ENCODE measurements around the gene GLA. TPM values are rescaled to one million over a fixed set of nuclear protein-coding genes. Genes with fewer than 3 reads are reported as not detected.

GLA gene
- total and polyA plus RNA-seq, 9 donors, result 14.5 to 21.0 (median 16.8) TPM

GRCh38 chrX:101399825-101400224 is 7.9 kb downstream of the GLA start:
- Histone ChIP-seq H3K27ac (ENCODE audit: low read length) (no peak overlapping the region), H3K36me3 (ENCODE audit: control insufficient read depth, insufficient read depth, low read length) (peaks cover 20% of the 10 kb centered on the region), H3K27me3 (ENCODE audit: control insufficient read depth, insufficient read depth, low read length) (peaks cover 7% of the 10 kb centered on the region), H3K9me3 (replicated peaks; ENCODE audit: control insufficient read depth, low read depth, low read length) (no peaks in the 10 kb centered on the region), H3K4me3 (ENCODE audit: low read length) (no peak overlapping the region), H3K4me1 (ENCODE audit: control insufficient read depth, insufficient read depth, low read length) (no peaks in the 10 kb centered on the region)
- 93% methylated on average over 3 of the region's 4 CpGs for WGBS (ENCODE audit: insufficient coverage)
- no peak for DNase-seq

GRCh38 chrX:101398694-101399093 is 9.0 kb downstream of the GLA start:
- no peak overlapping the region for H3K4me3 ChIP-seq (ENCODE audit: low read length)
- no peak overlapping the region for H3K27ac ChIP-seq (ENCODE audit: low read length)
- peaks cover 20% of the 10 kb centered on the region for H3K36me3 ChIP-seq (ENCODE audit: control insufficient read depth, insufficient read depth, low read length)
- peaks cover 7% of the 10 kb centered on the region for H3K27me3 ChIP-seq (ENCODE audit: control insufficient read depth, insufficient read depth, low read length)
- whole genome bisulfite sequencing (ENCODE audit: insufficient coverage), result 100% methylated on average over 1 of the region's 4 CpGs
- H3K4me1 ChIP-seq (ENCODE audit: control insufficient read depth, insufficient read depth, low read length), result no peaks in the 10 kb centered on the region
- H3K9me3 ChIP-seq (replicated peaks; ENCODE audit: control insufficient read depth, low read depth, low read length), result no peaks in the 10 kb centered on the region
- no peak for DNase-seq

GRCh38 chrX:101397779-101398178 is 9.9 kb downstream of the GLA start:
- H3K27ac ChIP-seq (ENCODE audit: low read length), result no peak overlapping the region
- no peak overlapping the region for H3K4me3 ChIP-seq (ENCODE audit: low read length)
- no peaks in the 10 kb centered on the region for H3K4me1 ChIP-seq (ENCODE audit: control insufficient read depth, insufficient read depth, low read length)
- no peak for DNase-seq
- whole genome bisulfite sequencing (ENCODE audit: insufficient coverage), result 67% methylated on average over 3 of the region's 4 CpGs
- H3K9me3 ChIP-seq (replicated peaks; ENCODE audit: control insufficient read depth, low read depth, low read length), result no peaks in the 10 kb centered on the region
- peaks cover 7% of the 10 kb centered on the region for H3K27me3 ChIP-seq (ENCODE audit: control insufficient read depth, insufficient read depth, low read length)
- peaks cover 20% of the 10 kb centered on the region for H3K36me3 ChIP-seq (ENCODE audit: control insufficient read depth, insufficient read depth, low read length)

- H3K4me1 ChIP-seq (ENCODE audit: control insufficient read depth, insufficient read depth, low read length), result no peaks in the 10 kb centered on the region
- DNase-seq, result no peak
- no peaks in the 10 kb centered on the region for H3K9me3 ChIP-seq (replicated peaks; ENCODE audit: control insufficient read depth, low read depth, low read length)
- peaks cover 8% of the 10 kb centered on the region for H3K27me3 ChIP-seq (ENCODE audit: control insufficient read depth, insufficient read depth, low read length)
- H3K4me3 ChIP-seq (ENCODE audit: low read length), result no peak overlapping the region
- peaks cover 15% of the 10 kb centered on the region for H3K36me3 ChIP-seq (ENCODE audit: control insufficient read depth, insufficient read depth, low read length)
- H3K27ac ChIP-seq (ENCODE audit: low read length), result no peak overlapping the region
- WGBS (ENCODE audit: insufficient coverage), result no CpG with 5 or more reads among the region's 1 CpG
Observed at GRCh38 chrX:101395789-101396188, 11.9 kb downstream of the GLA start.

- Histone ChIP-seq H3K4me3 (ENCODE audit: low read length) (no peak overlapping the region), H3K27ac (ENCODE audit: low read length) (no peak overlapping the region), H3K36me3 (ENCODE audit: control insufficient read depth, insufficient read depth, low read length) (peaks cover 7% of the 10 kb centered on the region), H3K27me3 (ENCODE audit: control insufficient read depth, insufficient read depth, low read length) (peaks cover 12% of the 10 kb centered on the region), H3K9me3 (replicated peaks; ENCODE audit: control insufficient read depth, low read depth, low read length) (no peaks in the 10 kb centered on the region), H3K4me1 (ENCODE audit: control insufficient read depth, insufficient read depth, low read length) (no peaks in the 10 kb centered on the region)
- no peak for DNase-seq
Observed at GRCh38 chrX:101394372-101394771, 13.4 kb downstream of the GLA start.

- peaks cover 7% of the 10 kb centered on the region for H3K36me3 ChIP-seq (ENCODE audit: control insufficient read depth, insufficient read depth, low read length)
- H3K9me3 ChIP-seq (replicated peaks; ENCODE audit: control insufficient read depth, low read depth, low read length), result no peaks in the 10 kb centered on the region
- no peak overlapping the region for H3K27ac ChIP-seq (ENCODE audit: low read length)
- DNase-seq, result no peak
- H3K4me3 ChIP-seq (ENCODE audit: low read length), result no peak overlapping the region
- WGBS (ENCODE audit: insufficient coverage), result 95% methylated on average over 2 of the region's 11 CpGs
- peaks cover 12% of the 10 kb centered on the region for H3K27me3 ChIP-seq (ENCODE audit: control insufficient read depth, insufficient read depth, low read length)
- H3K4me1 ChIP-seq (ENCODE audit: control insufficient read depth, insufficient read depth, low read length), result no peaks in the 10 kb centered on the region
Observed at GRCh38 chrX:101393530-101394305, 14.0 kb downstream of the GLA start.

- peaks cover 5% of the 10 kb centered on the region for H3K36me3 ChIP-seq (ENCODE audit: control insufficient read depth, insufficient read depth, low read length)
- no CpG with 5 or more reads among the region's 6 CpGs for WGBS (ENCODE audit: insufficient coverage)
- H3K4me3 ChIP-seq (ENCODE audit: low read length), result peak overlapping the region; percentile 72
- H3K27me3 ChIP-seq (ENCODE audit: control insufficient read depth, insufficient read depth, low read length), result peaks cover 15% of the 10 kb centered on the region
- H3K4me1 ChIP-seq (ENCODE audit: control insufficient read depth, insufficient read depth, low read length), result no peaks in the 10 kb centered on the region
- no peak for DNase-seq
- H3K9me3 ChIP-seq (replicated peaks; ENCODE audit: control insufficient read depth, low read depth, low read length), result no peaks in the 10 kb centered on the region
- H3K27ac ChIP-seq (ENCODE audit: low read length), result no peak overlapping the region
Observed at GRCh38 chrX:101391831-101392230, 15.9 kb downstream of the GLA start.

GRCh38 chrX:101390664-101391525 is 16.8 kb downstream of the GLA start, which contains the start of gene RPL36A:
Gene RPL36A, plus strand, starts transcription at chrX:101391011. Its CDS starts 33 bp downstream, at chrX:101391044.
- Histone ChIP-seq H3K36me3 (ENCODE audit: control insufficient read depth, insufficient read depth, low read length) (peaks cover 5% of the 10 kb centered on the region), H3K27ac (ENCODE audit: low read length) (peak within 1 kb of the TSS; percentile 88), H3K9me3 (replicated peaks; ENCODE audit: control insufficient read depth, low read depth, low read length) (no peaks in the 10 kb centered on the region), H3K4me1 (ENCODE audit: control insufficient read depth, insufficient read depth, low read length) (no peaks in the 10 kb centered on the region), H3K27me3 (ENCODE audit: control insufficient read depth, insufficient read depth, low read length) (peaks cover 21% of the 10 kb centered on the region), H3K4me3 (ENCODE audit: low read length) (peak within 1 kb of the TSS; percentile 72)
- peak; percentile 96 for DNase-seq
- 32% methylated on average over 36 of the region's 47 CpGs for WGBS (ENCODE audit: insufficient coverage)

GRCh38 chrX:101388604-101389003 is 19.1 kb downstream of the GLA start:
- H3K27me3 ChIP-seq (ENCODE audit: control insufficient read depth, insufficient read depth, low read length), result peaks cover 24% of the 10 kb centered on the region
- H3K4me3 ChIP-seq (ENCODE audit: low read length), result no peak overlapping the region
- H3K27ac ChIP-seq (ENCODE audit: low read length), result no peak overlapping the region
- H3K36me3 ChIP-seq (ENCODE audit: control insufficient read depth, insufficient read depth, low read length), result peaks cover 5% of the 10 kb centered on the region
- DNase-seq, result no peak
- H3K4me1 ChIP-seq (ENCODE audit: control insufficient read depth, insufficient read depth, low read length), result no peaks in the 10 kb centered on the region
- no CpG with 5 or more reads among the region's 3 CpGs for WGBS (ENCODE audit: insufficient coverage)
- H3K9me3 ChIP-seq (replicated peaks; ENCODE audit: control insufficient read depth, low read depth, low read length), result no peaks in the 10 kb centered on the region

- no peaks in the 10 kb centered on the region for H3K4me1 ChIP-seq (ENCODE audit: control insufficient read depth, insufficient read depth, low read length)
- H3K27ac ChIP-seq (ENCODE audit: low read length), result no peak overlapping the region
- DNase-seq, result no peak
- no peaks in the 10 kb centered on the region for H3K9me3 ChIP-seq (replicated peaks; ENCODE audit: control insufficient read depth, low read depth, low read length)
- H3K36me3 ChIP-seq (ENCODE audit: control insufficient read depth, insufficient read depth, low read length), result no peaks in the 10 kb centered on the region
- H3K4me3 ChIP-seq (ENCODE audit: low read length), result no peak overlapping the region
- peaks cover 29% of the 10 kb centered on the region for H3K27me3 ChIP-seq (ENCODE audit: control insufficient read depth, insufficient read depth, low read length)
- 58% methylated on average over 4 of the region's 6 CpGs for WGBS (ENCODE audit: insufficient coverage)
Observed at GRCh38 chrX:101386542-101386885, 21.2 kb downstream of the GLA start.
